Muscle of arm (tissue), 12 donors: ENCODE results near the gene PRRT1. TPM values are rescaled to one million over a fixed set of nuclear protein-coding genes. Genes with fewer than 3 reads are reported as not detected.
"Not testable (repeated sequence)": the region's sequence is repeated elsewhere in the genome, so short reads cannot be mapped to it uniquely, and the experiment has no call there.

Source experiments
- DNase-seq: peaks from one replicate; pipeline ENCODE4 v3.0.0-alpha.2; 2013
- polyA plus RNA-seq, 12 donors: library from polyadenylated mRNA; unstranded; fragments of 120-200 nt; gene quantifications; one replicate each; pipeline ENCODE4 v1.2.1, GENCODE V29; 2013; ENCODE audit not compliant: insufficient read length in 12 of 12

PRRT1 gene
- polyA plus RNA-seq, 12 donors = 0.86 to 5.9 (median 1.3) TPM; not detected in 2

DNA sequence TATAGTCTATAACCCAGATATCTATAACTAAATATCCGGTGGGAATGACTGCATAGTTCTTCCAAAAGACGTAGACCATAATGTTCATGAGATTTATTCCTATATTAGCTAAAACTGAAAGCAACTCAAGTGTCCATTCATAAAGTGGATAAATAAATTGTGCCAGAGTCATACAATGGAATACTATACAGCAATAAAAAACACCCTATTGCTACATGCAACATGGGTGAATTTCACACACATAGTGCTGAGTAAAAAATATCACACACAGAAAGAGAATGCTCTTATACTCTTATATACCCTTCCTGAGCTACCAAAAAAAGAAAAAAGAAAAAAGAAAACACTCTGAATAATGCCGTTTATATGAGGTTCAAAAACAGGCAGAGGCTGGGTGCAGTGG is 49.5 kb downstream of the PRRT1 start:
- no peak for DNase-seq

- not testable (repeated sequence) for DNase-seq
Observed at GRCh38 chr6:32100251-32100650, 51.5 kb downstream of the PRRT1 start.

Other genes with a start within 250 kb of the PRRT1 start
- gene ZBTB12, start 249.9 kb downstream of the PRRT1 start, polyA plus RNA-seq = 10 to 100 TPM in 5 of 12 donors, 1 to 10 TPM in 6, not detected in 1; 7.5 to 17.3 (median 9.7) TPM
- 10 to 100 TPM in 1 of 12 donors, 1 to 10 TPM in 10, not detected in 1; 4.3 to 21.2 (median 6.9) TPM for gene C2, start 224.2 kb downstream of the PRRT1 start, polyA plus RNA-seq
- 1 to 10 TPM in 9 of 12 donors, under 1 TPM in 1, not detected in 2; 0.97 to 5.8 (median 1.6) TPM for gene CFB, start 205.8 kb downstream of the PRRT1 start, polyA plus RNA-seq
- gene NELFE, start 193.0 kb downstream of the PRRT1 start, polyA plus RNA-seq = 10 to 100 TPM in 11 of 12 donors, not detected in 1; 54.1 to 83.6 (median 59.8) TPM
- gene SKIC2, start 192.8 kb downstream of the PRRT1 start, polyA plus RNA-seq = 10 to 100 TPM in 11 of 12 donors, not detected in 1; 15.5 to 39.5 (median 28.6) TPM
- gene DXO, start 179.8 kb downstream of the PRRT1 start, polyA plus RNA-seq = 10 to 100 TPM in 11 of 12 donors, not detected in 1; 10.8 to 28.9 (median 16.1) TPM
- 10 to 100 TPM in 5 of 12 donors, 1 to 10 TPM in 5, not detected in 2; 4.4 to 20.3 (median 10.1) TPM for gene C4A, start 169.9 kb downstream of the PRRT1 start, polyA plus RNA-seq
- gene C4B, start 137.1 kb downstream of the PRRT1 start, polyA plus RNA-seq = 10 to 100 TPM in 8 of 12 donors, 1 to 10 TPM in 3, not detected in 1; 7.2 to 23.8 (median 12.3) TPM
- gene CYP21A2, start 113.5 kb downstream of the PRRT1 start, polyA plus RNA-seq = 1 to 10 TPM in 3 of 12 donors, under 1 TPM in 7, not detected in 2; 0.21 to 1.1 (median 0.50) TPM
- 100 to 1,000 TPM in 8 of 12 donors, 10 to 100 TPM in 3, not detected in 1; 76.2 to 208 (median 119) TPM for gene TNXB, start 42.6 kb downstream of the PRRT1 start, polyA plus RNA-seq
- gene ATF6B, start 23.7 kb downstream of the PRRT1 start, polyA plus RNA-seq = 10 to 100 TPM in 11 of 12 donors, not detected in 1; 37.2 to 87.1 (median 43.5) TPM
- gene FKBPL, start 21.7 kb downstream of the PRRT1 start, polyA plus RNA-seq = 1 to 10 TPM in 10 of 12 donors, not detected in 2; 2.8 to 5.6 (median 4.1) TPM
- 10 to 100 TPM in 11 of 12 donors, not detected in 1; 23.9 to 57.7 (median 32.6) TPM for gene PPT2, start 2.2 kb upstream of the PRRT1 start, polyA plus RNA-seq
- 10 to 100 TPM in 11 of 12 donors, not detected in 1; 21.2 to 54.7 (median 27.8) TPM for gene EGFL8, start 12.7 kb upstream of the PRRT1 start, polyA plus RNA-seq
- gene AGPAT1, start 24.1 kb upstream of the PRRT1 start, polyA plus RNA-seq = 10 to 100 TPM in 11 of 12 donors, not detected in 1; 49.5 to 72.1 (median 60.7) TPM
- 10 to 100 TPM in 11 of 12 donors, not detected in 1; 39.5 to 93.2 (median 46.9) TPM for gene RNF5, start 26.5 kb upstream of the PRRT1 start, polyA plus RNA-seq
- 10 to 100 TPM in 3 of 12 donors, 1 to 10 TPM in 8, not detected in 1; 6.1 to 19.7 (median 7.5) TPM for gene AGER, start 32.3 kb upstream of the PRRT1 start, polyA plus RNA-seq
- 100 to 1,000 TPM in 9 of 12 donors, 10 to 100 TPM in 3; 93.3 to 186 (median 113) TPM for gene PBX2, start 38.3 kb upstream of the PRRT1 start, polyA plus RNA-seq
- gene GPSM3, start 40.7 kb upstream of the PRRT1 start, polyA plus RNA-seq = 10 to 100 TPM in 2 of 12 donors, 1 to 10 TPM in 9, not detected in 1; 4.5 to 18.0 (median 6.5) TPM
- gene NOTCH4, start 72.1 kb upstream of the PRRT1 start, polyA plus RNA-seq = 10 to 100 TPM in 11 of 12 donors, not detected in 1; 14.7 to 35.8 (median 20.4) TPM
- under 1 TPM in 3 of 12 donors, not detected in 9; 0.08 to 0.36 (median 0.11) TPM for gene TSBP1, start 220.0 kb upstream of the PRRT1 start, polyA plus RNA-seq